ENCODE results near the gene GPR162. TPM values are rescaled to one million over a fixed set of nuclear protein-coding genes. Genes with fewer than 3 reads are reported as not detected.

GPR162 gene
- total RNA-seq, 2 donors from 2014 or later, result 0.78 TPM; not detected in 1

- Histone ChIP-seq H3K9me3 (no peaks in the 10 kb centered on the region), H3K36me3 (replicated peaks in 1 of 2; ENCODE audit: insufficient read depth in 1 of 2, low read depth in 2 of 2) (no peaks in the 10 kb centered on the region), H3K27ac (no peak overlapping the region), H3K4me3 (no peak overlapping the region), H3K27me3 (no peaks in the 10 kb centered on the region), H3K4me1 (no peaks in the 10 kb centered on the region)
- ATAC-seq, result no peak
- DNase-seq, result no peak
- intact Hi-C loops (cut with DNase I), result loop anchor here (5.0 kb wide), 1 partner anchor 92 kb away; no protein-coding TSS in a partner anchor
- no peak for TF ChIP-seq POLR2A (IDR thresholded peaks at IDR 0.05)
- TF ChIP-seq CTCF (IDR thresholded peaks at IDR 0.05), result no peak
- 73 to 77% methylated on average over 6 to 9 of the region's 10 CpGs for WGBS, 2 donors
Observed at GRCh38 chr12:6839482-6840201, 18.0 kb downstream of the GPR162 start.

- Histone ChIP-seq H3K9me3 (no peaks in the 10 kb centered on the region), H3K27me3 (no peaks in the 10 kb centered on the region), H3K36me3 (replicated peaks in 1 of 2; ENCODE audit: insufficient read depth in 1 of 2, low read depth in 2 of 2) (no peaks in the 10 kb centered on the region), H3K27ac (no peak overlapping the region), H3K4me3 (no peak overlapping the region), H3K4me1 (no peaks in the 10 kb centered on the region)
- whole genome bisulfite sequencing, 2 donors, result 80 to 100% methylated on average over 1 of the region's 1 CpG
- TF ChIP-seq POLR2A (IDR thresholded peaks at IDR 0.05) (no peak), CTCF (IDR thresholded peaks at IDR 0.05) (no peak)
- DNase-seq (no peak), ATAC-seq (no peak)
- intact Hi-C loops (cut with DNase I), result no loop called here
Observed at GRCh38 chr12:6840330-6840729, 18.7 kb downstream of the GPR162 start.

- Histone ChIP-seq H3K4me1 (no peaks in the 10 kb centered on the region), H3K36me3 (replicated peaks in 1 of 2; ENCODE audit: insufficient read depth in 1 of 2, low read depth in 2 of 2) (no peaks in the 10 kb centered on the region), H3K27ac (no peak within 1 kb of the TSS), H3K27me3 (no peaks in the 10 kb centered on the region), H3K9me3 (no peaks in the 10 kb centered on the region), H3K4me3 (no peak within 1 kb of the TSS)
- intact Hi-C loops (cut with DNase I), result no loop called here
- DNase-seq, result no peak
- no peak for ATAC-seq
- WGBS, 2 donors, result 46 to 66% methylated on average over 7 to 21 of the region's 24 CpGs
- TF ChIP-seq CTCF (IDR thresholded peaks at IDR 0.05) (no peak), POLR2A (IDR thresholded peaks at IDR 0.05) (no peak)
Observed at GRCh38 chr12:6840761-6841515, 19.3 kb downstream of the GPR162 start, which contains the start of gene GNB3. Gene GNB3 (plus strand): TSS chr12:6840925. CDS start chr12:6841288, 363 bp downstream.

GRCh38 chr12:6842075-6842474 lies 20.5 kb downstream of the GPR162 start:
- Histone ChIP-seq H3K9me3 (no peaks in the 10 kb centered on the region), H3K4me3 (no peak overlapping the region), H3K4me1 (no peaks in the 10 kb centered on the region), H3K27me3 (no peaks in the 10 kb centered on the region), H3K36me3 (replicated peaks in 1 of 2; ENCODE audit: insufficient read depth in 1 of 2, low read depth in 2 of 2) (no peaks in the 10 kb centered on the region), H3K27ac (no peak overlapping the region)
- no peak for TF ChIP-seq POLR2A (IDR thresholded peaks at IDR 0.05)
- TF ChIP-seq CTCF (IDR thresholded peaks at IDR 0.05), result no peak
- 54 to 65% methylated on average over 4 of the region's 4 CpGs for WGBS, 2 donors
- intact Hi-C loops (cut with DNase I), result no loop called here
- no peak for DNase-seq
- no peak for ATAC-seq
